Endodermal cell (in vitro differentiated cells): ENCODE data around the gene CLEC16A. TPM values are rescaled to one million over a fixed set of nuclear protein-coding genes. Genes with fewer than 3 reads are reported as not detected.
A peak's percentile ranks its signal among the peaks of the same experiment; 100 is the strongest.

Experiments
- DNase-seq: peaks from one replicate; pipeline ENCODE4 v3.0.0-alpha.2; 2017
- H3K27ac ChIP-seq: 2 replicates; pipeline ENCODE4 v1.5.1; 2013; ENCODE audit warnings: mild to moderate bottlenecking, low read depth, low read length, moderate library complexity
- H3K27me3 ChIP-seq: 2 replicates; pipeline ENCODE4 v1.6.1; 2013; ENCODE audit warnings: mild to moderate bottlenecking, low read length, moderate library complexity; ENCODE audit not compliant: insufficient read depth, control insufficient read depth, poor library complexity, severe bottlenecking
- H3K36me3 ChIP-seq: 2 replicates; pipeline ENCODE4 v1.7.0; 2013; ENCODE audit warnings: mild to moderate bottlenecking, low read length, moderate library complexity; ENCODE audit not compliant: control insufficient read depth, insufficient read depth
- H3K4me1 ChIP-seq: one replicate; pipeline ENCODE4 v1.7.0; 2013; ENCODE audit warnings: low read length; ENCODE audit not compliant: control insufficient read depth, insufficient read depth
- H3K4me3 ChIP-seq: 2 replicates; pipeline ENCODE4 v1.5.1; 2013; ENCODE audit warnings: mild to moderate bottlenecking, low read length, moderate library complexity
- H3K9ac ChIP-seq: 2 replicates; pipeline ENCODE4 v1.6.1; 2013; ENCODE audit warnings: mild to moderate bottlenecking, low read length, moderate library complexity; ENCODE audit not compliant: poor library complexity, severe bottlenecking; ENCODE audit errors: extremely low read depth
- H3K9me3 ChIP-seq: 2 replicates; pipeline ENCODE4 v1.6.1; 2013; ENCODE audit warnings: mild to moderate bottlenecking, low read length, moderate library complexity; ENCODE audit not compliant: control insufficient read depth
- H3K27ac Mint-ChIP-seq: 2 replicates; pipeline ENCODE4 v1.8.0; 2020; ENCODE audit warnings: mixed read lengths
- H3K27me3 Mint-ChIP-seq: 2 replicates; pipeline ENCODE4 v1.8.0; 2021; ENCODE audit warnings: mild to moderate bottlenecking, mixed read lengths; ENCODE audit not compliant: insufficient read depth
- H3K36me3 Mint-ChIP-seq: 2 replicates; pipeline ENCODE4 v1.8.0; 2020; ENCODE audit warnings: low read depth, mixed read lengths
- H3K4me1 Mint-ChIP-seq: 2 replicates; pipeline ENCODE4 v1.8.0; 2020; ENCODE audit warnings: mixed read lengths
- H3K4me3 Mint-ChIP-seq: 2 replicates; pipeline ENCODE4 v1.8.0; 2020; ENCODE audit warnings: mild to moderate bottlenecking, moderate library complexity, mixed read lengths
- H3K9me3 Mint-ChIP-seq: 2 replicates; pipeline ENCODE4 v1.8.0; 2020; ENCODE audit warnings: mild to moderate bottlenecking, mixed read lengths
- CTCF ChIP-seq: fragments of 200-600 bp; sonication (generic); conservative IDR thresholded peaks from 2 replicates; pipeline ENCODE4 v1.5.0; 2021; ENCODE audit warnings: antibody characterized with exemption, mild to moderate bottlenecking
- WGBS, 2 experiments: methylation state at CpG; one replicate each; pipeline versions ENCODE4 v1.1.5 to v1.1.7; 2013; ENCODE audit warnings: missing lambda C conversion rate in 2 of 2, mixed read lengths in 1 of 2; ENCODE audit not compliant: insufficient coverage in 1 of 2, insufficient read length in 1 of 2; 5-methylcytosine and 5-hydroxymethylcytosine counted together
- total RNA-seq, 2 donors: library from RNA; stranded (reverse); fragmentation: NEBNext Ultra II Directional in 1 of 2; extraction: Animal tissue kit (Norgen Biotek cat#: 25700) in 1 of 2; gene quantifications; 2 replicates in 1 of 2; 3 replicates in 1 of 2; pipeline ENCODE4 v1.2.1, GENCODE V29; 2021

CLEC16A gene
- total RNA-seq, 2 donors from 2014 or later, result 19.5 to 28.3 TPM

GRCh38 chr16:10972108-10972818 lies 27.9 kb downstream of the CLEC16A start:
- Mint-ChIP-seq H3K27me3 (no peaks in the 10 kb centered on the region), H3K36me3 (peaks cover 32% of the 10 kb centered on the region), H3K9me3 (no peaks in the 10 kb centered on the region), H3K4me3 (no peak overlapping the region), H3K27ac (peak overlapping the region; percentile 58), H3K4me1 (peaks cover 12% of the 10 kb centered on the region)
- peaks cover 45% of the 10 kb centered on the region for H3K36me3 ChIP-seq
- H3K9me3 ChIP-seq, result no peaks in the 10 kb centered on the region
- TF ChIP-seq CTCF, result no peak
- WGBS, 2 experiments, result 82 to 84% methylated on average over 4 of the region's 4 CpGs
- peaks cover 7% of the 10 kb centered on the region for H3K4me1 ChIP-seq
- no peaks in the 10 kb centered on the region for H3K27me3 ChIP-seq
- no peak overlapping the region for H3K9ac ChIP-seq
- no peak overlapping the region for H3K4me3 ChIP-seq
- H3K27ac ChIP-seq, result no peak overlapping the region
- DNase-seq, result no peak

GRCh38 chr16:10972819-10973464 lies 28.6 kb downstream of the CLEC16A start:
- H3K36me3 ChIP-seq, result peaks cover 48% of the 10 kb centered on the region
- no peaks in the 10 kb centered on the region for H3K27me3 ChIP-seq
- H3K27ac ChIP-seq, result peak overlapping the region; percentile 17
- no peak overlapping the region for H3K9ac ChIP-seq
- H3K4me1 ChIP-seq, result peaks cover 7% of the 10 kb centered on the region
- H3K4me3 Mint-ChIP-seq, result no peak overlapping the region
- no peak for DNase-seq
- no peaks in the 10 kb centered on the region for H3K27me3 Mint-ChIP-seq
- peaks cover 12% of the 10 kb centered on the region for H3K4me1 Mint-ChIP-seq
- no peak overlapping the region for H3K4me3 ChIP-seq
- H3K27ac Mint-ChIP-seq, result no peak overlapping the region
- WGBS, 2 experiments, result 93 to 98% methylated on average over 7 to 12 of the region's 12 CpGs
- TF ChIP-seq CTCF, result no peak
- H3K9me3 ChIP-seq, result no peaks in the 10 kb centered on the region
- H3K36me3 Mint-ChIP-seq, result peaks cover 39% of the 10 kb centered on the region
- H3K9me3 Mint-ChIP-seq, result no peaks in the 10 kb centered on the region

GRCh38 chr16:10976634-10977033 lies 32.3 kb downstream of the CLEC16A start:
- H3K27me3 ChIP-seq, result no peaks in the 10 kb centered on the region
- H3K27ac ChIP-seq, result no peak overlapping the region
- 80% methylated on average over 3 of the region's 3 CpGs; no CpG with 5 or more reads in 1 of the 2 experiments for WGBS, 2 experiments
- H3K36me3 Mint-ChIP-seq, result peaks cover 51% of the 10 kb centered on the region
- no peak overlapping the region for H3K9ac ChIP-seq
- H3K27ac Mint-ChIP-seq, result no peak overlapping the region
- no peak overlapping the region for H3K4me3 Mint-ChIP-seq
- peaks cover 47% of the 10 kb centered on the region for H3K36me3 ChIP-seq
- no peak for TF ChIP-seq CTCF
- H3K27me3 Mint-ChIP-seq, result no peaks in the 10 kb centered on the region
- peaks cover 7% of the 10 kb centered on the region for H3K4me1 ChIP-seq
- H3K4me1 Mint-ChIP-seq, result peaks cover 12% of the 10 kb centered on the region
- H3K9me3 Mint-ChIP-seq, result no peaks in the 10 kb centered on the region
- H3K9me3 ChIP-seq, result no peaks in the 10 kb centered on the region
- no peak overlapping the region for H3K4me3 ChIP-seq
- DNase-seq, result no peak
